Keratinocyte (primary cell): ENCODE results near the gene RIC3. TPM values are rescaled to one million over a fixed set of nuclear protein-coding genes. Genes with fewer than 3 reads are reported as not detected.

ENCODE experiments used
- DNase-seq: peaks from one replicate; pipeline ENCODE4 v3.0.0-alpha.2; 2011; ENCODE audit warnings: low read depth, missing footprints, low spot score
- FAIRE-seq: peaks from 2 replicates; lab custom pipeline; 2011; peaks lifted over from hg19 to GRCh38; lab: Jason Lieb, UNC
- H2AFZ ChIP-seq: 2 replicates; pipeline ENCODE4 v1.6.0; 2012; ENCODE audit warnings: low read length, control low read depth, inconsistent platforms; ENCODE audit not compliant: control insufficient read depth
- H3K27ac ChIP-seq: 2 replicates; pipeline ENCODE4 v1.5.1; 2011; ENCODE audit warnings: low read length; ENCODE audit not compliant: control insufficient read depth, insufficient read depth
- H3K27me3 ChIP-seq: 3 replicates; pipeline ENCODE4 v1.6.0; 2011; ENCODE audit warnings: low read length; ENCODE audit not compliant: control insufficient read depth, insufficient read depth; ENCODE audit errors: extremely low read depth
- H3K36me3 ChIP-seq, 2 experiments: 2 replicates in 1 of 2; 3 replicates in 1 of 2; pipeline ENCODE4 v1.5.1; 2011; ENCODE audit warnings: low read length in 2 of 2, mild to moderate bottlenecking in 1 of 2; ENCODE audit not compliant: control insufficient read depth in 2 of 2, insufficient read depth in 2 of 2; ENCODE audit errors: extremely low read depth in 1 of 2
- H3K4me1 ChIP-seq: 3 replicates; pipeline ENCODE4 v1.5.1; 2011; ENCODE audit warnings: low read length; ENCODE audit not compliant: control insufficient read depth, insufficient read depth; ENCODE audit errors: extremely low read depth
- H3K4me2 ChIP-seq: 3 replicates; pipeline ENCODE4 v1.6.0; 2011; ENCODE audit warnings: low read depth, low read length; ENCODE audit not compliant: control insufficient read depth, insufficient read depth; ENCODE audit errors: extremely low read depth
- H3K4me3 ChIP-seq, 3 experiments: fragments of 200-600 bp in 1 of 3; sonication (generic) in 1 of 3; 2 replicates in 2 of 3; 3 replicates in 1 of 3; pipeline ENCODE4 v1.5.1; 2011 to 2016; ENCODE audit warnings: low read length in 3 of 3, mild to moderate bottlenecking in 3 of 3, control low read depth in 2 of 3, inconsistent platforms in 1 of 3, low read depth in 1 of 3, mixed read lengths in 1 of 3, mixed run types in 1 of 3, moderate library complexity in 1 of 3; ENCODE audit not compliant: control insufficient read depth in 2 of 3, insufficient read depth in 2 of 3; ENCODE audit errors: extremely low read depth in 1 of 3
- H3K79me2 ChIP-seq: 2 replicates; pipeline ENCODE4 v1.6.0; 2012; ENCODE audit warnings: low read length; ENCODE audit not compliant: control insufficient read depth, insufficient read depth
- H3K9ac ChIP-seq: 3 replicates; pipeline ENCODE4 v1.6.0; 2011; ENCODE audit warnings: low read length; ENCODE audit not compliant: control insufficient read depth, insufficient read depth; ENCODE audit errors: extremely low read depth
- H3K9me1 ChIP-seq: 3 replicates; pipeline ENCODE4 v1.6.0; 2011; ENCODE audit warnings: low read length; ENCODE audit not compliant: control insufficient read depth, insufficient read depth; ENCODE audit errors: extremely low read depth
- H3K9me3 ChIP-seq: 2 replicates; pipeline ENCODE4 v1.5.1; 2012; ENCODE audit warnings: low read depth, low read length; ENCODE audit not compliant: control insufficient read depth
- H4K20me1 ChIP-seq: 3 replicates; pipeline ENCODE4 v1.6.0; 2011; ENCODE audit warnings: low read length; ENCODE audit not compliant: control insufficient read depth, insufficient read depth; ENCODE audit errors: extremely low read depth
- CTCF ChIP-seq, 3 experiments: IDR thresholded peaks in 1 of 3; conservative IDR thresholded peaks in 1 of 3; optimal IDR thresholded peaks in 1 of 3; 2 replicates in 2 of 3; 3 replicates in 1 of 3; pipeline versions ENCODE3 to v1.5.1; 2011; ENCODE audit warnings: low read length in 3 of 3, mild to moderate bottlenecking in 3 of 3, moderate library complexity in 2 of 3, control low read depth in 1 of 3, inconsistent platforms in 1 of 3; ENCODE audit not compliant: insufficient read depth in 2 of 3; ENCODE audit errors: extremely low read depth in 1 of 3
- EZH2 ChIP-seq: IDR thresholded peaks from one replicate; pipeline ENCODE4 v1.6.1; 2012; ENCODE audit warnings: inconsistent platforms, mild to moderate bottlenecking, low read length, moderate library complexity
- dilution Hi-C: fragments of 300-500 bp; cut with MboI; formaldehyde crosslinking; loops from one replicate; pipeline ENCODE4 v1.7.0; 2020; ENCODE audit warnings: low sequenced_read_pairs; ENCODE audit not compliant: extremely low pct_ligation_motif_present
- polyA plus RNA-seq, 5 experiments: library from polyadenylated mRNA; depleted of rRNA in 3 of 5; stranded (reverse) in 3 of 5; stranded (forward) in 1 of 5; unstranded in 1 of 5; fragments of >200 nt; gene quantifications; 1 replicate in 1 of 5; 2 replicates in 3 of 5; 3 replicates in 1 of 5; pipeline versions ENCODE4 v1.2.1 to v1.2.3, GENCODE V29; 2011 to 2012; ENCODE audit warnings: missing spikeins in 2 of 5, low read depth in 1 of 5, low replicate concordance in 1 of 5

RIC3 gene
- polyA plus RNA-seq, 1 donor (not counting 4 experiments of a cell fraction or from before 2014, with no cell fraction given), result 2.5 TPM

- no peaks in the 10 kb centered on the region for H3K79me2 ChIP-seq
- H4K20me1 ChIP-seq, result no peaks in the 10 kb centered on the region
- H3K9me3 ChIP-seq, result no peaks in the 10 kb centered on the region
- no peak overlapping the region for H3K4me2 ChIP-seq
- no peak overlapping the region for H3K9ac ChIP-seq
- no peak overlapping the region for H3K27ac ChIP-seq
- TF ChIP-seq CTCF (optimal IDR thresholded peaks at IDR 0.05 in 1 of 3, IDR thresholded peaks at IDR 0.05 in 1 of 3, conservative IDR thresholded peaks at IDR 0.05 in 1 of 3; ENCODE audit: extremely low read depth in 1 of 3, insufficient read depth in 2 of 3, low read length in 3 of 3) (peak; percentile 85 to 89 (median 85)), EZH2 (no peak)
- no peak overlapping the region for H2AFZ ChIP-seq
- H3K4me1 ChIP-seq, result no peaks in the 10 kb centered on the region
- peaks cover 6% of the 10 kb centered on the region for H3K27me3 ChIP-seq
- no peaks in the 10 kb centered on the region for H3K36me3 ChIP-seq
- peak; percentile 84 for FAIRE-seq
- DNase-seq, result peak; percentile 5
- dilution Hi-C loops, result no loop called here
- no peak overlapping the region for H3K4me3 ChIP-seq
- no peaks in the 10 kb centered on the region for H3K9me1 ChIP-seq
Measured at GRCh38 chr11:8192016-8192895, 23.4 kb upstream of the RIC3 start.

GRCh38 chr11:8190431-8190830 is 21.6 kb upstream of the RIC3 start:
- FAIRE-seq (no peak), DNase-seq (no peak)
- H3K27ac ChIP-seq, result no peak overlapping the region
- H3K36me3 ChIP-seq, result no peaks in the 10 kb centered on the region
- TF ChIP-seq CTCF (optimal IDR thresholded peaks at IDR 0.05 in 1 of 3, IDR thresholded peaks at IDR 0.05 in 1 of 3, conservative IDR thresholded peaks at IDR 0.05 in 1 of 3; ENCODE audit: extremely low read depth in 1 of 3, insufficient read depth in 2 of 3, low read length in 3 of 3), result no peak
- TF ChIP-seq EZH2, result no peak
- H3K9me1 ChIP-seq, result no peaks in the 10 kb centered on the region
- no peaks in the 10 kb centered on the region for H4K20me1 ChIP-seq
- no peaks in the 10 kb centered on the region for H3K79me2 ChIP-seq
- H3K9ac ChIP-seq, result no peak overlapping the region
- no peaks in the 10 kb centered on the region for H3K4me1 ChIP-seq
- H2AFZ ChIP-seq, result no peak overlapping the region
- H3K9me3 ChIP-seq, result no peaks in the 10 kb centered on the region
- dilution Hi-C loops, result no loop called here
- peaks cover 4% of the 10 kb centered on the region for H3K27me3 ChIP-seq
- no peak overlapping the region for H3K4me2 ChIP-seq
- H3K4me3 ChIP-seq, result no peak overlapping the region
